Lung microvascular endothelial cell (primary cell): ENCODE results near the gene TMEM129. TPM values are rescaled to one million over a fixed set of nuclear protein-coding genes. Genes with fewer than 3 reads are reported as not detected.
A peak's percentile ranks its signal among the peaks of the same experiment; 100 is the strongest.

ENCODE experiments used
- DNase-seq, 2 donors: peaks; one replicate each; pipeline versions ENCODE4 v3.0.0 to v3.0.0-alpha.2; 2010; ENCODE audit warnings: low read depth in 2 of 2
- total RNA-seq: library from RNA; depleted of rRNA; stranded (reverse); fragments of >200 nt; gene quantifications from 2 replicates; pipeline ENCODE4 v1.2.1, GENCODE V29; 2014

TMEM129 gene, protein sequence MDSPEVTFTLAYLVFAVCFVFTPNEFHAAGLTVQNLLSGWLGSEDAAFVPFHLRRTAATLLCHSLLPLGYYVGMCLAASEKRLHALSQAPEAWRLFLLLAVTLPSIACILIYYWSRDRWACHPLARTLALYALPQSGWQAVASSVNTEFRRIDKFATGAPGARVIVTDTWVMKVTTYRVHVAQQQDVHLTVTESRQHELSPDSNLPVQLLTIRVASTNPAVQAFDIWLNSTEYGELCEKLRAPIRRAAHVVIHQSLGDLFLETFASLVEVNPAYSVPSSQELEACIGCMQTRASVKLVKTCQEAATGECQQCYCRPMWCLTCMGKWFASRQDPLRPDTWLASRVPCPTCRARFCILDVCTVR
- total RNA-seq = 17.9 and 30.8 TPM in 2 replicates

DNA sequence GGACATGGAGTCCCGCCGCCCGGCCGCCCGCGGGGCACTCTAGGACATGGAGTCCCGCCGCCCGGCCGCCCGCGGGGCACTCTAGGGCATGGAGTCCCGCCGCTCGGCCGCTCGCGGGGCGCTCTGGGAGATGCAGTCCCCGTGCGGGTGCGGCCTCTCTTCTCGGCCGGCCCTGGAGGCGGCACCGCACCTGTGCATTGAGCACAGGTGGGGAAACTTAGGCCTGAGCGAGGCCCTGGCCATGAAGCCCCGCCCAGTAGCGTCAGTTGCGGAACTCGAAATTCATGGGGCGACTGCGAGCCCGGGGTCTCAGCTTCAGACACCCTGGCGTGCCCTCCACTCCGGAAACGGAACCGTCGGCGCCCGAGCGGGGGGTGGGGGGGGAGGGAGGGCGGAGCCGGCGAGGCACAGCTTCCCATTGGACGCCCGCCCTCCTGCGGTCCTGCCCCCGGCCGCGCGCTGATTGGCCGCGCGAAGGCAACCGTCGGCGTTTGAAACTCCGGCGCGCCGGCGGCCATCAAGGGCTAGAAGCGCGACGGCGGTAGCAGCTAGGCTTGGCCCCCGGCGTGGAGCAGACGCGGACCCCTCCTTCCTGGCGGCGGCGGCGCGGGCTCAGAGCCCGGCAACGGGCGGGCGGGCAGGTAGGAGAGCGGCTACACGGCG lies at the start of gene TMEM129, which contains the start of gene TACC3:
TMEM129 (minus strand) TSS at position 321 of the 663 bp plus-strand sequence. CDS start 486 bp downstream, outside the sequence.
TACC3 (plus strand) TSS at position 519 of the 663 bp plus-strand sequence. CDS start 1,901 bp downstream, outside the sequence.
- peak; percentile 92 to 94 for DNase-seq

DNA sequence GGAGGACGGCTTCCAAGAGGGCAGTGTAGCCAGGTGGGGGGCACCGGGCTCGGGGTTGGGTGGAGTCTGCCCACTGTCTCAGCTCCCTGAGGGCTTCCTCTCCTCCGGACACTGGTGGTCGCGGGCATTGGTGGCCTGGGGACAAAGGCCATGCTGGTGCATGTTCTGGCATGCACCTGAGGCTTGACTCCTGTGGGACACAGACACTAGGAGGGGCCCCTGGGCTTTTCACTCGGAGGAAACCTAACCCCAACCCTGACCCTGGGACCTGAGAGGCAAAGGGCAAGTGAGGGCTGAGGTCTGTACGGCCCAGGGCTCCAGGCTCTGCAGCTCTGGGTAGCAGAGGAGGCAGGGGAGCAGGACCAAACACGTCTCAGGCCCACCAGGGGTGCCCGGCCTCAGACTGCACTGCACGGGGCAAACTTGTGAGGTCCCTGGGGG lies 49.7 kb upstream of the TMEM129 start:
- DNase-seq = no peak

DNA sequence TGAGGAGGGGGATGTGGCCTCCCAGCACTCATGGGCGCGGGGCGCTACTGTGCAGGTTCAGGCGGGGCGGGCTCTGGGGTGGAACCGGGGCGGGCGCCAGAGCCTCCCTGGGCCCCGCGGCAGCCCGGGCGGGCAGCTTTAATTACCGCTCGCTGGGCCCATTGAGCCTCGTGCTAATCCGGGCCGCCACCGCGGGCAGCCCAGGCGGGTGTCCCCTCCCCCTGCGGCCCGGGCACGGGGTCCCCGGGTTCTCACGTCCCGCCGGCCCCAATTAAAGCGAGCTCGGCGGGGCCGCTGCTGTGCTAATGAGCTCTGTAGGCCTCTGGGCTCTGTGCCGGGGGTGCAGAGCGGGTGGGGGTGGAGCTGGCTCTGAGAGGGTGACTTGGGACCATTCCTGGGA lies 49.1 kb upstream of the TMEM129 start:
- DNase-seq = no peak

DNA sequence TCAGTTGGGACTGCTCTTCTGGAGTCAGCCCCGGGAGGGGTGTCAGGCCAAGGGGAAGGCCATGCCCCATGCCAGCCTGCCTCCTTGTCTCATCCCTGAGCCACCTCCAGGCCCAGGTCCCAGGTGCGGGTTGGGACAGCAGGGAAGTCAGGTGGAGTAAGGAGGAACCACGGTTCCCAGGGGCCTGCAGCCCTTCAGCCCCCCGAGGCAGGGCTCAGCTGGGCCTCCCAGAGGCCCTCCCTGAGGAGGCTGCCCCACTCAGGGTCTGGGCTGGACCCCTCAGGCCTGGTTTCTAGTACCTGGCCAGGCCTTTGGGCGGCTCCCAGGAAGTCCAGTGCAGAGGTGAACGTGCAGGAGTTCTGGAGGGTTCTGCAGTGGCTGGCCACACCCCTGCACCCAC lies 48.6 kb upstream of the TMEM129 start:
- no peak for DNase-seq

DNA sequence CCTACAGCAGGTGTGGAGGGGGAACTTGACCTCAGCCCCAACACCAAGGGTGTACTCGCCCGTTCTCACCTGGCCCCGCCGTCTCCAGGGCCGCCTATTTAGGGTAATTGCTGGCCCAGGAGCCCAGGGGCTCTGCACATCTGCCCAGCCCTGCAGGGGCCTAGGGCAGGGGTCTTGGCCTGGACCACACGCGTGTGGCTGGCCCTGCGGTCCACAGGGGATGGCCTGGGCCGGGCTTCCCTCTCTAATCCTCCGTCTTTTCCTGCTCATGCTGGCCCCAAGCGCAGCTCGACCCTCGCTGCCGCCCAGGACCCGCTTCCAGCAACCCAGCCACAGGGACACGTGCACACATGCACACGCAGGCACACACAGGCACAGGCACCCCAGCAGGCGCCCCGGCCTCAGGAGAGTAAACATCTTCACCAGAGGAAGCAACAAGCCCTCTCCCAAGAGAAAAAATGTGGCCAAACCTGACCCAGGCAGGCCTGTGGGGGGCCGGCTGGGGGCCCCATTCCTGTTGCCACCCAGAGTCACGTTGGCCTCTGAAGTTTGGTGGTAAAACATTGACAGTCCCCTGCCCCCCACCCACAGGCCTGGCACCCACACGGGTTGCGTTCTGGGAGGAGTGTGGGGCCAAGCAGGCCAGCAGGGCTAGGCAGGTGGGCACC lies 47.4 kb upstream of the TMEM129 start:
- DNase-seq = no peak

DNA sequence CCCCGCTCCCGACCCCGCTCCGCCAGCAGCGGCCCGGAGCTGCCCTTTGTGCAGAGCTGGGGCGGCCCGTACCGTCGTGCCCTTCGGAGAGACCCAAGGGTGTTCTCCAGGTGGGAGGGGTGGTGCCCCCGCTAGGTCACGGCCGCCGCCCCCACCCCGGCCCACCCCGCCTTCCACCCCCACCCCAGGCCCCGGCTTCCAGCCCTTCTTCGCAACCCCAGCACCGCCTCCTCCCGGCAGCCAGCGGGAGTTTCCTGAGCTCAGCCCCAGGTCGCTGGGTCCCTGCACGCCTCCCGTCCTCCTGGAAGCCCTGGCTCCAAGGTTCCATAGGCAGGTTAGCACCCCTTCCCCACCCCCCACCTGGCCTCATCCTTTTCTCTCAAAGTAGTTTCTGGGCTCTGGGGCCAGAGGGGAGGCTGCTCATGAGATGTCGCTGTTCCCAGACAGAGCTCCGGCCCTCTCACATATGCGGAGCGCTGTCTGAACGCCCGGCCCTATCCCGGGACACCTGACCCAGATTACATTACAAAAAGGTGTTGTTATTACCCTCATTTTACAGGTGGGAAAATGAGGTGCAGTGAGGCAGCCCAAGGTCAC lies 46.7 kb upstream of the TMEM129 start:
- DNase-seq = peak; percentile 46 to 65

DNA sequence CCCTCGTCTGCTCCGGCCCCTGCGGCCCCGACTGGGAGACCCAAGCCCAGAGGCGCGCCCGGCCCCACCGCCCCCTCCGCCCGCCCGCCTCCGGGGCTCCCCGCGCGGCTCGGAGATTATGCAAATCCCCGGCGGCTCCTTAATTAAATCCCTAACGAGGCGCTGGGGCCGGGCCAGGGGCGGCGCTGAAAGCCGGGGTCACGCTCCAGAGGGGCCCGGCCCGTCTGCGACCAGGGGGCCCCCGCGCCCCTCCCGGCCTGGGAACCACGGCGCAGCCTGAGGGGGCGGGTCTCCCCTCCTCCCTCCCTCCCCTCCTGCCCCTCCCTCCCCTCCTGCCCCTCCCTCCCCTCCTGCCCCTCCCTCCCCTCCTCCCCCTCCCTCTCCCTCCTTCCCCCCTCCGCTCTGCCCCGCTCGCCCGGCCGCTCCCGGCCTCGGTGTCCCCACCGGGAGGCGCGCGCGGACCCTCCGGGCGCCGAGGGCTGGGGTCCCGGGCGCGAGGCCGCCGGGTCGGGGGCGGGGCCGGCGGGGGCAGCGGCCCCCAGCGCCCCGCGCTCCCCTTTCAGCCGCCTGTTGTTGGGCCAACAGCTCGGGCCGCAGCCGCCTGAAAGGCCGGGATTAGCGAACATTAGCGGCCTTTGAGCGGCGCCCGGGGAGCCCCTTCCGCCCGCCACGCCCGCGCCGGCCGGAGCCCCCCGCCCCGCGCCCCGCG lies 46.1 kb upstream of the TMEM129 start:
- peak in 1 of 2 donors; percentile 37 for DNase-seq

DNA sequence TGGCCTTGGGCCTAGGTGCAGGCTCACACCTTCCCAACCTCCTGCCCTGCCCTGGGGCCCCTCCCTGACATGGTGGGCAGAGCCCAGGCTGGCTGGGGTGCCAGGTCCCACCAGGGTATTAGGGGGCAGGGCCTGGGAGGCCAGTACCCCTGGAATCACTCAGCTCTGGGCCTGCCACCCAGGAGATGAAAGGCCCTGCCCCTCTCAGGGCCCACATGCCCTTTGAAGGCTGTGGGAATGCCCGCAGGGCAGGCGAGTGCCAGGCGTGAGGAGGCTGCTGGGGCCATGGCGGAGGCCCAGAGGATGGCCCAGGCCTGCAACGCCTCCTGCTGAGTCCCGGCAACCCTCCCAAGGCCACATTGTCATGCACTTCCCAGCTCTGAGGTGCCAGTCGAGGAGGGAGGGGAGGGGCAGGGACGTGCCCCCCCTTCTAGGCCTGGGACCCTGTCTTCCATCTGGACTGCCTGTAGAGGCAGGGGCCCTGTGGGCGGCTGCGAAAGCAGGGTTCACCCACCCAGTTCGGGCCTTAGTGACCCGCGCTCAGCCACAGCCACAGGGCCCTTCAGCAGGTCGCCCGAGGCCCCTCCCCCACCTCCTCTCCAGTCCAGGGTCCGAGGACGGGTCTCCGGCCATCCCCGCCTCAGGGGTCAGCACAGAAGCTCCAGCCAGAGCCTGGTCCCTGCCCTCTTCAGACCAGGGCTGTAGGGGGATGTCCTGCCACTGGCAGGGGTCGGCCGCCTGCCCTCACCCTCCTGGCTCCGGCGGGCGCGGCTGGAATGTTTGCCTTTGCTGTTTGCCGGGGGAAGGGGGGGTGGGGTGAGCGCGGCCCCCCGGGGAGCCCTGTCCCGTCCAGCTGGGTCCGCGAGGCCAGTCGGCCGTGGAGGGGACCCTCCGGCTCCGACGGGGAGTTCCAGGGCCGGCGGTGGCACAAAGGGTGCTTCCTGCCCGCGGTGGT lies 45.3 kb upstream of the TMEM129 start:
- no peak for DNase-seq

DNA sequence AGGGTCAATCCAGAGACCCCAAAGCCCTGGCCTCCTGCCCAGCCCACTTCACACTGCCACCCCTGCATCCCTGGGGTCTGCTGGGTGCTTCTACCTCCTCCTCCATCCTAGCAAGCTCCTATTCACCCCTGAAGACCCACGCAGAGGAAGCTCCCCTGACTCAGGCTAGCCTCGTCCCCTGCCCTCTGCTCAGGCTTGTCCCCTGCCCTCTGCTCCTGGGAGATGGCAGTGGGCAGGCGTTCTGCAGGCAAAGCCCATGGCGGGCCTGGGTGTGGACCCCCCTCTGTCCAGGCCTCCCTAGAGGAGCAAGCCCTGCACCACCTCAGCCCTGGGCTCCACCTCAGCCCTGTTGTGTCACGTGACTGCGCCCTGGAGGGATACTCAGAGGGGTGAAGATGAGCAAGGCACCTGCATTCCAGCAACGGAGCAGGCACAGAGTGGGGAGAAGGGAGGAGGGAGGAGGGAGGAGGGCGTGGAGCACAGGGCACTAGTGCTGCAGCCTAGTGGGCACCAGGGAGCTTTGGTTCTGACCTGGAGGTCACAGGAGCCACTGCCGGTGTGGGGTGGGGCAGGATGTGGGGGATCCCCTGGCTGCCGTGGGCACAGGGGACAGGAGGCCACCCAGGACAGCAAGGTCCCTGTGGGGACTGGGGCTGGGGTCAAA lies 44.4 kb upstream of the TMEM129 start:
- DNase-seq = no peak

DNA sequence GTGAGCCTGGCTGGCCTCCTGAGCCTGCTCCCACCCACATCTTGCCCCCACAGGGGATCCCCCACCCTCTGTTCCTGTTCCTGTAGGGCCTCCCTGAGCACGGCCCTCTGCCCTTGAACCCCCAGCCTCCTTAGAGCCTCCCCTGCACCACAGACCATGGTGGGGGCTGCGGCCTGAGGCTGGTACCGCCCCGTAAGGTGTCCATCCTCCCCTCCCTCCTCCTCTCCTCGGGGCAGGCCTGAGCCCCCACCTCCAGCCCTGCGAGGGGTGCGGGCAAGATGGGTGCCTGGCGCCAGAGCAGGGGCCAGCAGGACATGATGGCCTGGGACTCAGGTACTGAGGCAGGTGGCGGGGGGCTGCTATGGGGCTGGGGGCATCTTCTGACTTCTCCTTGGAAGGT lies 43.5 kb upstream of the TMEM129 start:
- DNase-seq = no peak

DNA sequence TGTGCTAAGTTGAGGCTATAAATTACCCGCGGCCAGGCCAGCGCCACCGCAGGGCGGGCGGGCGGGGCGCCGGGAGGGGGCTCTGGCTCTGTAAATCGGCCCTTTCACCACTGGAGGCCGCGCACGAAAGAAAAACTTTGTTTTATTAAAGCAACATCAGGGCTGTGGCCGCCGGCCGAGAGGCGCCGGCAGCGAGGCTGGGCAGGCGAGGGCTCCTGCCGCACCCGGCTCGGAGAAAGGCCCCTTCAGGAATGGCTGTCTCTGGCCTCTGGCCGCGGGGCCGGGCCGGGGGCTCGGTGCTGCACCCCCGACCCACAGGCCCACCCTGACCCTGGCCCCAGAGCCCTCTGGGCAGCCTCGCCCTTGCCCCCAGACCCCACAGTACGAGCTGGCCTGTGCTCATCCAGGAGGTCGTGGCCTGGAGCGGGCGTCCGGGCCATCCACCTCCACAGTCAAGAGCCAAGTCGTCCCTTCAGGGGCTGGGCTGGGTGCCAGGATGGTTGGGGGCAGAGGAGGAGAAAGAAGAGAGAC lies 42.5 kb upstream of the TMEM129 start:
- DNase-seq = peak; percentile 18 to 62

DNA sequence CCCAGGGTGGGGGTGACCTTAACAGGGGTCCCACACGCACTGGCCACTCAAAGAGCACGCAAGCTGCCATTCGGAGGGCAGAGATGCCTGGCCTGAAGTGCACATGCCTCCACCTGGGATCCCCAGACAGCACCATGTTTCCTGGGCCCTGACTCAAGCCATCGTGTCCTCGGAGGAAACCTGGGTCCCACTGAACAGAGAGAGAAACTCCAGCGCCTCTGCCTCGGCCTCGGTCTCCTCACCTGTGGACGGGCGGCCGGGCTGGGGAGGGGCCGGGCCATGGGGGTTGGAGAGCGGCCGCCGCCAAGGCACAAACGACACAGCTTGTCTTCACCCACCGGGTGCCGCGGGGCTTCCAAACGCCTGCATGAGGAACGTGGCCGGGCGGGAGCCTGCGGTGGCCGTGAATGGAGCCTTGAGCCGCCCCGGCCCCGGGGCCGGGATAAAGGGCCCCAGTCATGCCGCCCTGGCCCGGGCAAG lies 42.0 kb upstream of the TMEM129 start:
- no peak for DNase-seq

DNA sequence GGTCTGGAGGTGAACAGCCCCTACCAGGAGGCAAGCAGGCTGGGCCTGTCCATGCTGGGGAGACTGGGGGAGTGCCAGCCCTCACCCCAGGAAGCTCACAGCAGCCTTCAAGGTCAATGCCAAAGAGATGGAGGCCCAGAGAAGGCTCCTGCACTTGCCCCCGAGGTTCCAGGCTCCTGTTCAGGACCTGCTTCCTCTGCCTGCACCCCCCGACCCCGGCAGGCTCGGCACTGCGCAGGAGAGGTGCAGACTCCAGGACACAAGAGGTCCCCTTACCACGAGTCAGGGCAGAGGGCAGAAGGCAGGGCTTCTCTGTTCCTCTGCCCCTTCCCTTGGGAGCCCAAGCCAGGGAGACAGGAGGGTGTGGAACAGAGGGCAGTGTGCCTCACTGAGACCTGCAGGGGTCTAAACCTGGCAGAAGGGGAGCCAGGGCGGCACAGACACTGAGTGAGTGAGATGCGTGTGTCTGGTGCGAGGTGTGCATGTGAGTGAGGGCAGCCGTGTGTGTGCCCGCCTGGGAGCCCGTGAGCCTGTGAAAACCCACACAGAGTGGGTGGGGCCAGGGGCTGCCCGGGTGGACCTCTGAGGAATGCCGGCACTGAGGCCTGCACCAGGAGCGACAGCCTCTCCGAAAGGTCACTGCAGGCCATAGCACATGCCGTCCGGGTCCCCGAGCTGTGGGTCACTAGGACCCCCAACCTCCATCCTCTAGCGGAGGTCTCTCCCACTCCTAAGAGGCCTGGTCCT lies 41.3 kb upstream of the TMEM129 start:
- DNase-seq = no peak

DNA sequence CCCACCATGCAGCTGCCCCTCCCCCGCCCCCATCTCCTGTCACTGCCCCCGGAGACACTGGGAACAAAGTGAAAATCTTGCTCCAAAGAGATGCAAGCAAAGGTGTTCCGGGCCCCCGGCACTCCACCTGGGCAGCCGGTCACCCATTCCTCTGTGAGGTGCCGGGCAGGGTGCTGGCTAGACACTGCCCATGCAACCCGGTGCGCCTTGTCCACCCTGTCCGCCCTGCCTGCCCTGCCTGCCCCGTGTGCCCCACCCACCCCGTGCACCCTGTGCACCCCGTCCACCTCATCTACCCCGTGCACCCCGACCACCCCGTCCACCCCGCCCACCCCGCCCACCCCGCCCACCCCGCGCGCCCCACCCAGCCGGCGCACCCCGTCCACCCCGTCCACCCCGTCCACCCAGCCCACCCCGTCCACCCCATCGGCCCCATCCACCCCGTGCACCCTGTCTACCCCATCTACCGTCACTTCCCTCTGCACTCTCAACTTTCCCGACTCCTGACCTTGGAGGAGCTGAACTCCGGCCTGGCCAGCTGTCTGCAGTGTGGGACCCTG lies 40.1 kb upstream of the TMEM129 start:
- DNase-seq = no peak

DNA sequence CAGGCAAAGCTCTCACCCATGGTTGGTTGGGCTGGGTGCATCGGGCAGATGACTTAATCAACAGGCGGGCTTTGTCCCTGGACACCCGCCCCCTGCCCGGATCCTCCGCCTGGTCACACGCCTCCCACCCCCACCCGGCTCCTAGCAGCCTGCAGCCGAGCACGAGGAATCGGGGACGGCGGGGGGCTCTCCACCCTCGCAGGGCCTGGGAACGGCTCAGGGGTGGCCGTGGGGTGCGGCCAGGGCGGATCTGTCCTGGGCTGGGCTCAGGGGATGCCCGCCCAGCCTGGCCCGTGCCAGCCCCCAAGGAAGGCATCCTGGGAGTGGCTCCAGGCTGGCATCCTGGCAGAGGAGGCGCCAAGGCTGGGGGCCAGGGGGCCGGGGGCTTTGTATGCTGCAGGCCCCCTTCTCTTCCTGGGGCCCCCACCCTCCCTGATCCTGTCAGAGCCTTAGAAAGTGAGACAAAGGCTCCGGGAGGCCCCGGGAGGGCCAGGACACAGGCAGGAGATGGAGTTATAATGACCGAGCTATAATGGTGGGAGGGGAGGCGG lies 39.5 kb upstream of the TMEM129 start:
- no peak for DNase-seq

DNA sequence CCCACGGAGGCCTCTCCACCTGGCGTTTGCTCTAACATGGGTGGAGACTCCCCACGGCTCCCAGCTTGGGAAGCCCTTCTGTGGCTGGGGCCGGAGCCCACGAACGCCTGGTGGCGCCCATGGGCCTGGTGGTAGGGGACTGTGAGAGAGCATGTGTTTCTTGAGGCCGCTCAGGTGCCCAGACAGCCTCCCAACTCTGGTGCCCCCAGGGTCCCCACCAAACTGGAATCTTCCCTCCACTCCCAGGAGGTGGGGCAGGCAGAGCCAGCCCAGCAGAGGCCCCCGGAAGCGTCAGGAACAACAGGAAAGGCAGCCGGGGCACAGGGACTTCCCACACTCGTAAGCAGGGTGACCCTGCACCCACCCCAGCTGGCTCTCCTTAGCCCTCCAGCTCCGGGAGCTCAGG lies 38.7 kb upstream of the TMEM129 start:
- peak; percentile 20 to 24 for DNase-seq

DNA sequence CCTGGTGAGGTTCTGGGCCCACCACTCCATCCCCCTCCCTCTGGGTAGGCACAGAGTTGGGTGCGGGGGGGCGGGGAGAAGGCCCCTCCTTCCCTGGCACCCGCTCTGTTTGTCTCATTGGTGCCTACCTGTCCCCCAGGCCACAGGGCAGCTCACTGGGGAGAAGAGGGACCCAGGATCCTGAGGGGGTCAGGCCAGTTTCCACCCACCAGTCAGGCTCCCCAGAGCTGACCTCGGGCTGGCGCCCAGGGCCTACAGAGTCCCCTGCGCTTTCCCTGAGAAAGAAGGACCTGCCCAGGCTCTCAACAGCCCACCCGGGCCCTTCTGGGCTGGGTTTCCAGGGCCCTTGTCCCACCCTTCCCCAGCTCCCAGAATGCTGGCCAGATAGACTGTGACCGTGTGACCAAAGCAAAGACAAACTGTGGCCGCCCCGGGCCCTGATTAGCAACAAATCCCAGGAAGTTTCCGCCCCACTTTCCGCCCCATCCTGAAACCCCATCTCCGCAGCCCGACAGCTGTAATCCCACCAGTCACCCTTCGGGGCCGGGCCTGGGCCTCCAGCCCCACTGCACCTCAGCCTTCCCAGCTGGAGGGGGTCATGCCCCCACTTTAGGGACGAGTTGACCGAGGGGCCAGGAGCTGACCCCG lies 38.2 kb upstream of the TMEM129 start:
- DNase-seq = no peak
